ENCODE measurements around the gene PTPRN2. TPM values are rescaled to one million over a fixed set of nuclear protein-coding genes. Genes with fewer than 3 reads are reported as not detected.

Gene PTPRN2
- total and polyA plus RNA-seq, 2 donors (not counting 3 experiments of a cell fraction or from before 2014, with no cell fraction given): 0.62 to 0.88 TPM

DNA sequence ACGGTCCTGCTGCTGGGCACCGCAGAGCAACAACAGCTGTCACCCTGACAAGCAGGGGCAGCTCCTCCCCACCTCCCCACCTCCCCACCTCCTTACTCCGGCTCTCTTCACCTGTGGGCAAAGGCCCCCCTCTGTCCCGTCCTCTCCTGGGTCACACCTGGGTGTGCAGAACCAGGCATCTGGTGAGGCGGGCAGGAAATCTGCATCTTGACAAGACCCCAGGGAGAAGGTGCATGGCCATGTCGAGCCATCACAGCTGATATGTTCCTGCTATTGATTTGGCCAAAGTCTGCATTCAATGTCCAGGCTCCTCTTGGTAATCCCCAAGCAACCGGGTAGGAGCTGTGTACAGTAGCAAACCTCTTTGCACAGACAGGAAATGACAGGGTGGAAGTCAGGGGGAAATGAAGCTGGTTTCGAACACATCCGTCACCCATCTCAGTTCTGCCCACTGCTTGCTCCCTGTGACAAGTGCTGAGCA is 696.7 kb downstream of the PTPRN2 start:
- dilution Hi-C loops (cut with MboI; ENCODE audit: extremely low pct_ligation_motif_present, low sequenced_read_pairs): no loop called here
- Histone ChIP-seq H2AFZ (ENCODE audit: low read depth, low read length) (no peak overlapping the region), H3K4me2 (ENCODE audit: insufficient read depth, low read length) (no peak overlapping the region), H4K20me1 (replicated peaks; ENCODE audit: control insufficient read depth, extremely low read depth, insufficient read depth, low read length) (no peaks in the 10 kb centered on the region), H3K27me3 (ENCODE audit: control insufficient read depth in 2 of 2, insufficient read depth in 2 of 2, low read length in 2 of 2) (no peaks in the 10 kb centered on the region), H3K9me3 (replicated peaks; ENCODE audit: control insufficient read depth, insufficient read depth, low read length) (peaks cover 4% of the 10 kb centered on the region), H3K27ac (ENCODE audit: insufficient read depth, low read depth, low read length) (no peak overlapping the region), H3K36me3 (ENCODE audit: control insufficient read depth in 2 of 2, extremely low read depth in 1 of 2, insufficient read depth in 2 of 2, low read length in 2 of 2) (no peaks in the 10 kb centered on the region), H3K79me2 (ENCODE audit: control insufficient read depth, insufficient read depth, low read length) (no peaks in the 10 kb centered on the region), H3K4me3 (replicated peaks in 1 of 3; ENCODE audit: insufficient read depth in 1 of 3, low read depth in 1 of 3, low read length in 3 of 3) (no peak overlapping the region), H3K9me1 (replicated peaks; ENCODE audit: control insufficient read depth, extremely low read depth, insufficient read depth, low read length) (no peaks in the 10 kb centered on the region), H3K9ac (replicated peaks; ENCODE audit: extremely low read depth, insufficient read depth, low read length) (no peak overlapping the region), H3K4me1 (ENCODE audit: control insufficient read depth, extremely low read depth, insufficient read depth, low read length) (no peaks in the 10 kb centered on the region)
- FAIRE-seq (no peak), DNase-seq (ENCODE audit: low read depth, low spot score) (no peak)
- CTCF ChIA-PET: no interaction called here
- no peak for TF ChIP-seq EZH2 (IDR thresholded peaks at IDR 0.05; ENCODE audit: borderline replicate concordance, low read depth, low read length, severe bottlenecking)
- TF ChIP-seq JUN (IDR thresholded peaks at IDR 0.05; ENCODE audit: borderline replicate concordance, insufficient read depth, insufficient read length, low read depth): no peak
- TF ChIP-seq, protein P1, sequence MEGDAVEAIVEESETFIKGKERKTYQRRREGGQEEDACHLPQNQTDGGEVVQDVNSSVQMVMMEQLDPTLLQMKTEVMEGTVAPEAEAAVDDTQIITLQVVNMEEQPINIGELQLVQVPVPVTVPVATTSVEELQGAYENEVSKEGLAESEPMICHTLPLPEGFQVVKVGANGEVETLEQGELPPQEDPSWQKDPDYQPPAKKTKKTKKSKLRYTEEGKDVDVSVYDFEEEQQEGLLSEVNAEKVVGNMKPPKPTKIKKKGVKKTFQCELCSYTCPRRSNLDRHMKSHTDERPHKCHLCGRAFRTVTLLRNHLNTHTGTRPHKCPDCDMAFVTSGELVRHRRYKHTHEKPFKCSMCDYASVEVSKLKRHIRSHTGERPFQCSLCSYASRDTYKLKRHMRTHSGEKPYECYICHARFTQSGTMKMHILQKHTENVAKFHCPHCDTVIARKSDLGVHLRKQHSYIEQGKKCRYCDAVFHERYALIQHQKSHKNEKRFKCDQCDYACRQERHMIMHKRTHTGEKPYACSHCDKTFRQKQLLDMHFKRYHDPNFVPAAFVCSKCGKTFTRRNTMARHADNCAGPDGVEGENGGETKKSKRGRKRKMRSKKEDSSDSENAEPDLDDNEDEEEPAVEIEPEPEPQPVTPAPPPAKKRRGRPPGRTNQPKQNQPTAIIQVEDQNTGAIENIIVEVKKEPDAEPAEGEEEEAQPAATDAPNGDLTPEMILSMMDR (IDR thresholded peaks at IDR 0.05; ENCODE audit: extremely low read depth in 1 of 2, insufficient read depth in 1 of 2, low read depth in 1 of 2, low read length in 2 of 2): no peak
- TF ChIP-seq, protein P2, sequence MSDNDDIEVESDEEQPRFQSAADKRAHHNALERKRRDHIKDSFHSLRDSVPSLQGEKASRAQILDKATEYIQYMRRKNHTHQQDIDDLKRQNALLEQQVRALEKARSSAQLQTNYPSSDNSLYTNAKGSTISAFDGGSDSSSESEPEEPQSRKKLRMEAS (IDR thresholded peaks at IDR 0.05; ENCODE audit: insufficient read depth, insufficient read length): no peak
- no peak for TF ChIP-seq POLR2AphosphoS5 (IDR thresholded peaks at IDR 0.05; ENCODE audit: insufficient read depth, low read depth, low read length)
- TF ChIP-seq POLR2A (IDR thresholded peaks at IDR 0.05; ENCODE audit: low read depth, low read length): no peak
- no peak for TF ChIP-seq FOS (IDR thresholded peaks at IDR 0.05; ENCODE audit: borderline replicate concordance, insufficient read depth, low read length)
- no peak for TF ChIP-seq MYC (IDR thresholded peaks at IDR 0.05; ENCODE audit: low read depth, low read length)
- no peak for TF ChIP-seq GATA2 (IDR thresholded peaks at IDR 0.05; ENCODE audit: insufficient read depth, insufficient read length, low read depth, low read length)
- intact Hi-C loops (cut with micrococcal nuclease): no loop called here
- no TSS peak for BruUV-seq (replicated peaks)
- POLR2A ChIA-PET: no interaction called here

Measured in endothelial cell of umbilical vein (primary cell).